GM12875 (cell line): Measurements from ENCODE around the gene VIM.
"Not testable (repeated sequence)": the region's sequence is repeated elsewhere in the genome, so short reads cannot be mapped to it uniquely, and the experiment has no call there.

Experiments used
- H3K4me3 ChIP-seq: one replicate; pipeline ENCODE4 v1.5.1; 2011; ENCODE audit warnings: low read depth, low read length, control low read depth
- CTCF ChIP-seq: IDR thresholded peaks from 2 replicates; pipeline ENCODE4 v1.5.1; 2011; ENCODE audit warnings: low read depth, mild to moderate bottlenecking, control low read depth, inconsistent platforms, low read length, moderate library complexity, borderline replicate concordance; ENCODE audit not compliant: insufficient read depth

Gene VIM

GRCh38 chr10:17241611-17242333 is 13.7 kb downstream of the VIM start:
- no peak for TF ChIP-seq CTCF
- no peak overlapping the region for H3K4me3 ChIP-seq

- no peak for TF ChIP-seq CTCF
- H3K4me3 ChIP-seq = no peak overlapping the region
Measured at GRCh38 chr10:17244700-17245365, 16.8 kb downstream of the VIM start.

GRCh38 chr10:17247210-17247609 is 19.2 kb downstream of the VIM start:
- no peak overlapping the region for H3K4me3 ChIP-seq
- no peak for TF ChIP-seq CTCF

GRCh38 chr10:17248964-17249363 is 20.9 kb downstream of the VIM start:
- no peak for TF ChIP-seq CTCF
- no peak overlapping the region for H3K4me3 ChIP-seq

- no peak for TF ChIP-seq CTCF
- H3K4me3 ChIP-seq = no peak overlapping the region
Measured at GRCh38 chr10:17249820-17250219, 21.8 kb downstream of the VIM start.

- no peak overlapping the region for H3K4me3 ChIP-seq
- no peak for TF ChIP-seq CTCF
Measured at GRCh38 chr10:17250736-17251135, 22.7 kb downstream of the VIM start.

- not testable (repeated sequence) for H3K4me3 ChIP-seq
Measured at GRCh38 chr10:17254543-17255050, 26.6 kb downstream of the VIM start.
